ENCODE data around the gene FSD1L. TPM values are rescaled to one million over a fixed set of nuclear protein-coding genes. Genes with fewer than 3 reads are reported as not detected.

FSD1L gene
- total and polyA plus RNA-seq, 2 of the 13 experiments (the other 11 are each of a cell fraction or from before 2014, with no cell fraction given) = 4.1 to 5.1 TPM

GRCh38 chr9:105484226-105484625 lies 36.4 kb downstream of the FSD1L start (continued):
- peak; percentile 94; the same call in 1 of the 2 replicates for TF ChIP-seq HOMEZ (CRISPR knock-in tag; IDR thresholded peaks at IDR 0.05; ENCODE audit: low read depth)
- no peak for TF ChIP-seq ELF1 (CRISPR knock-in tag; IDR thresholded peaks at IDR 0.05)
- no peak for TF ChIP-seq ZNF446 (CRISPR knock-in tag; IDR thresholded peaks at IDR 0.05)
- TF ChIP-seq TCF7 (IDR thresholded peaks at IDR 0.05; ENCODE audit: low read depth) = peak; percentile 51; the same call in 1 of the 2 replicates
- TF ChIP-seq MIXL1 (CRISPR knock-in tag; IDR thresholded peaks at IDR 0.05) = no peak
- peak; percentile 31; the same call in 1 of the 2 replicates for TF ChIP-seq NR2F6 (IDR thresholded peaks at IDR 0.05)
- TF ChIP-seq NR2F6 (CRISPR knock-in tag; IDR thresholded peaks at IDR 0.05) = no peak
- no peak for TF ChIP-seq ZFAT (CRISPR knock-in tag; conservative IDR thresholded peaks at IDR 0.05)
- TF ChIP-seq HIVEP1 (CRISPR knock-in tag; IDR thresholded peaks at IDR 0.05) = no peak
- no peak for TF ChIP-seq ZSCAN9 (CRISPR knock-in tag; IDR thresholded peaks at IDR 0.05; ENCODE audit: borderline replicate concordance)
- TF ChIP-seq, protein P1, sequence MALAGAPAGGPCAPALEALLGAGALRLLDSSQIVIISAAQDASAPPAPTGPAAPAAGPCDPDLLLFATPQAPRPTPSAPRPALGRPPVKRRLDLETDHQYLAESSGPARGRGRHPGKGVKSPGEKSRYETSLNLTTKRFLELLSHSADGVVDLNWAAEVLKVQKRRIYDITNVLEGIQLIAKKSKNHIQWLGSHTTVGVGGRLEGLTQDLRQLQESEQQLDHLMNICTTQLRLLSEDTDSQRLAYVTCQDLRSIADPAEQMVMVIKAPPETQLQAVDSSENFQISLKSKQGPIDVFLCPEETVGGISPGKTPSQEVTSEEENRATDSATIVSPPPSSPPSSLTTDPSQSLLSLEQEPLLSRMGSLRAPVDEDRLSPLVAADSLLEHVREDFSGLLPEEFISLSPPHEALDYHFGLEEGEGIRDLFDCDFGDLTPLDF (CRISPR knock-in tag; IDR thresholded peaks at IDR 0.05) = no peak
- TF ChIP-seq, protein P2, sequence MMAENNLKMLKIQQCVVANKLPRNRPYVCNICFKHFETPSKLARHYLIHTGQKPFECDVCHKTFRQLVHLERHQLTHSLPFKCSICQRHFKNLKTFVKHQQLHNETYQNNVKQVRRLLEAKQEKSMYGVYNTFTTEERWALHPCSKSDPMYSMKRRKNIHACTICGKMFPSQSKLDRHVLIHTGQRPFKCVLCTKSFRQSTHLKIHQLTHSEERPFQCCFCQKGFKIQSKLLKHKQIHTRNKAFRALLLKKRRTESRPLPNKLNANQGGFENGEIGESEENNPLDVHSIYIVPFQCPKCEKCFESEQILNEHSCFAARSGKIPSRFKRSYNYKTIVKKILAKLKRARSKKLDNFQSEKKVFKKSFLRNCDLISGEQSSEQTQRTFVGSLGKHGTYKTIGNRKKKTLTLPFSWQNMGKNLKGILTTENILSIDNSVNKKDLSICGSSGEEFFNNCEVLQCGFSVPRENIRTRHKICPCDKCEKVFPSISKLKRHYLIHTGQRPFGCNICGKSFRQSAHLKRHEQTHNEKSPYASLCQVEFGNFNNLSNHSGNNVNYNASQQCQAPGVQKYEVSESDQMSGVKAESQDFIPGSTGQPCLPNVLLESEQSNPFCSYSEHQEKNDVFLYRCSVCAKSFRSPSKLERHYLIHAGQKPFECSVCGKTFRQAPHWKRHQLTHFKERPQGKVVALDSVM (CRISPR knock-in tag; IDR thresholded peaks at IDR 0.05) = no peak
- TF ChIP-seq, protein P3, sequence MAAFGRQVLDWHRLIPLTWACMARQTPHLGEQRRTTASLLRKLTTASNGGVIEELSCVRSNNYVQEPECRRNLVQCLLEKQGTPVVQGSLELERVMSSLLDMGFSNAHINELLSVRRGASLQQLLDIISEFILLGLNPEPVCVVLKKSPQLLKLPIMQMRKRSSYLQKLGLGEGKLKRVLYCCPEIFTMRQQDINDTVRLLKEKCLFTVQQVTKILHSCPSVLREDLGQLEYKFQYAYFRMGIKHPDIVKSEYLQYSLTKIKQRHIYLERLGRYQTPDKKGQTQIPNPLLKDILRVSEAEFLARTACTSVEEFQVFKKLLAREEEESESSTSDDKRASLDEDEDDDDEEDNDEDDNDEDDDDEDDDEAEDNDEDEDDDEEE (CRISPR knock-in tag; IDR thresholded peaks at IDR 0.05) = no peak
- TF ChIP-seq, protein P4, sequence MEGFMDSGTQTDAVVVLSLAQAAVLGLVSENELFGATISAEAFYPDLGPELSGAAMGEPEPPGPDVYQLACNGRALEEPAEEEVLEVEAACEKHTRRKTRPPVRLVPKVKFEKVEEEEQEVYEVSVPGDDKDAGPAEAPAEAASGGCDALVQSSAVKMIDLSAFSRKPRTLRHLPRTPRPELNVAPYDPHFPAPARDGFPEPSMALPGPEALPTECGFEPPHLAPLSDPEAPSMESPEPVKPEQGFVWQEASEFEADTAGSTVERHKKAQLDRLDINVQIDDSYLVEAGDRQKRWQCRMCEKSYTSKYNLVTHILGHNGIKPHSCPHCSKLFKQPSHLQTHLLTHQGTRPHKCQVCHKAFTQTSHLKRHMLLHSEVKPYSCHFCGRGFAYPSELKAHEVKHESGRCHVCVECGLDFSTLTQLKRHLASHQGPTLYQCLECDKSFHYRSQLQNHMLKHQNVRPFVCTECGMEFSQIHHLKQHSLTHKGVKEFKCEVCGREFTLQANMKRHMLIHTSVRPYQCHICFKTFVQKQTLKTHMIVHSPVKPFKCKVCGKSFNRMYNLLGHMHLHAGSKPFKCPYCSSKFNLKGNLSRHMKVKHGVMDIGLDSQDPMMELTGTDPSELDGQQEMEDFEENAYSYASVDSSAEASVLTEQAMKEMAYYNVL (CRISPR knock-in tag; IDR thresholded peaks at IDR 0.05; ENCODE audit: borderline replicate concordance) = no peak
- TF ChIP-seq, protein P5, sequence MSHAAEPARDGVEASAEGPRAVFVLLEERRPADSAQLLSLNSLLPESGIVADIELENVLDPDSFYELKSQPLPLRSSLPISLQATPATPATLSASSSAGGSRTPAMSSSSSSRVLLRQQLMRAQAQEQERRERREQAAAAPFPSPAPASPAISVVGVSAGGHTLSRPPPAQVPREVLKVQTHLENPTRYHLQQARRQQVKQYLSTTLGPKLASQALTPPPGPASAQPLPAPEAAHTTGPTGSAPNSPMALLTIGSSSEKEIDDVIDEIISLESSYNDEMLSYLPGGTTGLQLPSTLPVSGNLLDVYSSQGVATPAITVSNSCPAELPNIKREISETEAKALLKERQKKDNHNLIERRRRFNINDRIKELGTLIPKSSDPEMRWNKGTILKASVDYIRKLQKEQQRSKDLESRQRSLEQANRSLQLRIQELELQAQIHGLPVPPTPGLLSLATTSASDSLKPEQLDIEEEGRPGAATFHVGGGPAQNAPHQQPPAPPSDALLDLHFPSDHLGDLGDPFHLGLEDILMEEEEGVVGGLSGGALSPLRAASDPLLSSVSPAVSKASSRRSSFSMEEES (CRISPR knock-in tag; IDR thresholded peaks at IDR 0.05) = no peak
- TF ChIP-seq ZNF570 (CRISPR knock-in tag; IDR thresholded peaks at IDR 0.05; ENCODE audit: borderline replicate concordance) = no peak
- no peak for TF ChIP-seq ZNF552 (CRISPR knock-in tag; IDR thresholded peaks at IDR 0.05; ENCODE audit: borderline replicate concordance)
- no peak for TF ChIP-seq NRL (CRISPR knock-in tag; IDR thresholded peaks at IDR 0.05; ENCODE audit: borderline replicate concordance)
- TF ChIP-seq TAF1 (CRISPR knock-in tag; IDR thresholded peaks at IDR 0.05) = no peak
- no peak for TF ChIP-seq ZNF3 (CRISPR knock-in tag; IDR thresholded peaks at IDR 0.05)
- peak; percentile 38; the same call in 1 of the 2 replicates for TF ChIP-seq SOX5 (CRISPR knock-in tag; IDR thresholded peaks at IDR 0.05; ENCODE audit: borderline replicate concordance)

Data from HepG2 (cell line).